HT1080 (cell line): ENCODE measurements around the gene B4GALT4. TPM values are rescaled to one million over a fixed set of nuclear protein-coding genes. Genes with fewer than 3 reads are reported as not detected.
A peak's percentile ranks its signal among the peaks of the same experiment; 100 is the strongest.
"Not testable (repeated sequence)": the region's sequence is repeated elsewhere in the genome, so short reads cannot be mapped to it uniquely, and the experiment has no call there.

ENCODE experiments used
- DNase-seq: peaks from one replicate; pipeline ENCODE4 v3.0.0-alpha.2; 2015; ENCODE audit warnings: low read depth
- polyA plus RNA-seq, 2 experiments: library from polyadenylated mRNA; depleted of rRNA; stranded (reverse); fragments of >200 nt; gene quantifications; 2 replicates each; pipeline ENCODE4 v1.2.3, GENCODE V29; 2015
- total RNA-seq: library from RNA; depleted of rRNA; stranded (reverse); fragments of >200 nt; shearing (Covaris generic); gene quantifications from 2 replicates; pipeline ENCODE4 v1.2.3, GENCODE V29; 2014; rRNA removed

Gene B4GALT4, protein sequence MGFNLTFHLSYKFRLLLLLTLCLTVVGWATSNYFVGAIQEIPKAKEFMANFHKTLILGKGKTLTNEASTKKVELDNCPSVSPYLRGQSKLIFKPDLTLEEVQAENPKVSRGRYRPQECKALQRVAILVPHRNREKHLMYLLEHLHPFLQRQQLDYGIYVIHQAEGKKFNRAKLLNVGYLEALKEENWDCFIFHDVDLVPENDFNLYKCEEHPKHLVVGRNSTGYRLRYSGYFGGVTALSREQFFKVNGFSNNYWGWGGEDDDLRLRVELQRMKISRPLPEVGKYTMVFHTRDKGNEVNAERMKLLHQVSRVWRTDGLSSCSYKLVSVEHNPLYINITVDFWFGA
- 16.1 and 16.3 TPM in 2 replicates for total RNA-seq
- 25.9 and 27.9 TPM in 2 replicates for polyA plus RNA-seq (2015; cell fraction: cytosol; rRNA removed)
- 29.6 and 31.0 TPM in 2 replicates for polyA plus RNA-seq (2015; cell fraction: nucleus; rRNA removed)

DNA sequence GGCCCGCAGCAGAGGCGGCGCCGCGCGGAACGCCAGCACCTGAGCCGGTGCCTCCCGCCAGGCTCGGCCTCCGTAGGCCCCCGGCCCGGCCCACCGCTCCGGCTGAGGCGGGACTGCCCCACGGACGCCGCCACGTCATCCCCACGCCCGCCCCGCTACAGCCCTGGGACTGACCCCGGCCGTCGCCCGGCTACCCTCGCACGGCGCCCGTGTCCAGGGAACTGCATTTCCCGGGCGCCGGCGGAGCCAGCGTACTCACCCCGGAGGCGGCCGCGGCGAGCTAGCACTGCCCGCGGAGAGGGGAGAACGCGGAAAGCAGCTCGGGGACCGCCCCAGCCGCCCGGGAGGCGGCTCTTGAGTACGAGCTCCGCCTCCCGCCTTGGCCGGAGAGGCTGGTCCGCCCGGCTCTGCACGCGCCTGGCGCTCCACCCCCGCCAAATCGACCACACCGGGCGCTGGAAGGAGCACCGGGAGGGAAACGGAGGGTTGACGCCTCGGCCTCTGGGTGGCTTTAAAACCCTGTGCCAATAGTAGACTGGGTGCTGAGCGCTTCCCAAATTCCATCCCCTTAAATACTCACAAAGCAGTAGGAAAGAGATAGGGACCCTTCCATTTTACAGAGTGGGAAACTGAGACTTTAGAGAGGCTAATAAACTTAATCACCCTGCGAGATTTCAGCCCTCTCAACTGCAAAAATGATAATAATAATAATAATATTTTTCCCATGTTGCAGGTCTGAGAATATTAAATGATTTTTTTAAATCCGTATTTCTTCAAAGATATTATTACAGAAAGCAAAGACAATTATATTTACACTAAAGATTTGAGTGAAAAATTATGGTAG, at the start of gene B4GALT4:
Gene B4GALT4, minus strand, starts transcription at position 288 of the 844 bp plus-strand sequence. CDS start 10,779 bp downstream, outside the sequence.
- peak; percentile 87 for DNase-seq

DNA sequence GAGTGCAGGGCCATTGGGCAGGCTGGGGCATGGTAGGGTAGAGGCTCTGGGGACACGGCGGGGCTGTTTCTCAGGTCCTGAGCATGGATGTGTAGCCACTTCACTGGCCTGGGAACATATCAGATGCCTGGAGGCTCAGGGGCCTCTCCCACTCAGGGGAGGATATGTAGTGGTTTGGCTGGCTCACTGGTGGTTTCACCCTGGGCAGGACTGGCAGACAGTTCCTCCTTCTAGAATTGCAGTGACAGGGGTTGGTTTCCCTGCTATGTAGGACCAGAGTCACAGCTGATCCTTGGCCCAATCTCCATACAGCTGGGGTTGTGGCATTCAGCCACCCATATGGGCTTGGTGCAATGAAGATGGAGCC, 48.7 kb upstream of the B4GALT4 start:
- no peak for DNase-seq

DNA sequence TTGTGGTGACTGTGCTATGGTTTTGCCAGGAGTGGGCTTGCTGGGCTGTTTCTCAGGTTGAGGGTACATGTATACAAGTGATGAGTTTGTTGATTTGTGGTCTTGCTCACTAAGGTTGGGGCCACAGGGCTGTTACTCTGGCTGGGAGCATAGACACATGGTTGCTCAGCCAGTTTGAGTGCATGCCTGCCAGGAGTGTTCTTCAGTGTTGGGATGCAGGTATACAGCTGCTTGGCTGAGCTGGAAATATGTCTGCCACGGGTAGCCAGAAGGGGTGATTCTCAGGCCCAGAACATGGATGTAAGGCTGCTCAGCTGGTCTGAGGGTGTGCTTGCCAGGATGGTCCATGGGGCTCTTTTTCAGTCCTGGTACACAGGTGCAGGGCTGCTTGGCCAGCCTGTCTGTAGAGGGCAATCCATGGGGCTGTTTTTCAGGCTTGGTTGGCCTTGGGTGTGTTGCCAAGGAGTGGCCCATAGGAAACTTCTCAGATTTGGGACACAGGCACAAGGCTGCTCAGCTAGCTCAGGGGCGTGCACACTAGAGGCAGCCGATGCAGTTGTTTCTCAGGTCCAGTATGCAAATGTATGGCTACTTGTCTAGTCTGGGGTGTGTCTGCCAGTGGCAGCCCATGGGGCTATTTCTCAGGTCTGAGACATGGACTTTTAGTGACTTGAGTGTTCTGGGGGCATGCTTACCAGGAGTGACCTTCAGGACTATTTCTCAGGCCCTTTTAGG, 48.2 kb upstream of the B4GALT4 start:
- DNase-seq = no peak

DNA sequence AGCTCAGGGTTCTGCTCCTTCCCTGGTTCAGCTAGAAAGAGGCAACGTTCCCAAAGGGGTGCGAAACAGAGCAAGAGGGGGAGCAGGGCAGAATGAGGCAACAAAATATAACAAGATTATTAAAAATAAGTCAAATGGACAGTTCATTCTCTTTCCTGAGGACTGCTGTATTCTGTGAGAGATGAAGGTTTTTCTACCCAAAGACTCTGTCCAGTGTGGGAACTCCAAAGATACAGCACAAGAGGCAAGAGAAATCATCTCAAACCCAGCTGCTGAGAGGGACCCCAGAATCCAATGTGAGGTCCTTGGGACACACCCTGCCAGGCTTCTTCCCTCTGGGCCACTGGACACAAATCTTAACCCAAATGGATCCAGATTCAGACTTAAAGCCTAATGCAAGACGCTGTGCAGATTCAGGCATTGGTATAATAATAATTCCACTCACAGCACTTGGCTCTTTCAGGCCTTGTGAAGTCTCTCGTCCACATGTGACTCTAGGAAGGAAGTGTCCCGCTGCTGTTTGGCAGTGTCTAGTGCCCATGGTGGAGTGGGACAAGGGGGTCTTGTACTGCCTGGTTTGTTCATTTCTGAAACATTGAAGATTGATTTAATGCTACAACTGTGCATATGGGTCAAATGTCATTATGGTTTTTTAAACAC, 39.0 kb upstream of the B4GALT4 start:
- no peak for DNase-seq

DNA sequence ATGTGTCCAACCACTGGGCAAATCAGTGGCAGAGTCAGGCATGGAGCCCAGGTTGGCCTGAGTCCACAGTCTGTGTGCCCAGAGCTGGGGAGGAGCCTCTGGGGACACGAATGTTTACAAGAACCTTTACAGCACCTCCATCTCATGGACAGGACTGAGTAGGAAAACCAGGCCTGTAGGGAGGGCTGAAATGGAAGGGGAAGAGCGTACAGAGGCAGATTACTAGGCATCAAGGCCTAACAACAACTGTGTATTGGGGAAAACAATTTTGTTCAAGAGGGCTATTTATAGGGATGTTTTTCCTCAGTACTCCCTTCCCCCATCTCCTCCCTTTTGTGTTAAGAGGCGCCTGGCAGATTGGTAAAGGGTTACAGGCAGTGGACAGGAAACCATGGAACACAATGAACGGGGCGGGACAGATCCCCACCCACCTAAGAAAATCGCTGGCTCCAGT, 38.5 kb upstream of the B4GALT4 start:
- no peak for DNase-seq

DNA sequence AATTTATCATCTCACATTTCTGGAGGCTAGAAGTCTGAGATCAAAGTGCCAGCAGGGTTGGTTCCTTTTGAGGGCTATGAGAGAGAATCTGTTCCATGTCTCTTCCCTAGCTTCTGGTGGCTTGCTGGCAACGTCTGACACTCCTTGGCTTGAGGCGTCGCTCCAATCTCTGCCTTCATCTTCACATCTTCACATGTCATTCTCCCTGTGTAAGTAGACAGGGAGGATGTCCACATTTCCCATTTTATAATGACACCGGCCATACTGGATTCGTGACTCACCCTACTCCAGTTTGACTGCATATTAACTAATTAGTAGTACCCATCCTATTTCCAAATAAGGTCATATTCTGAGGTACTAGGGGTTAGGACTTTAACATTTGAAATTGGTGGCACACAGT, 36.0 kb upstream of the B4GALT4 start:
- no peak for DNase-seq

DNA sequence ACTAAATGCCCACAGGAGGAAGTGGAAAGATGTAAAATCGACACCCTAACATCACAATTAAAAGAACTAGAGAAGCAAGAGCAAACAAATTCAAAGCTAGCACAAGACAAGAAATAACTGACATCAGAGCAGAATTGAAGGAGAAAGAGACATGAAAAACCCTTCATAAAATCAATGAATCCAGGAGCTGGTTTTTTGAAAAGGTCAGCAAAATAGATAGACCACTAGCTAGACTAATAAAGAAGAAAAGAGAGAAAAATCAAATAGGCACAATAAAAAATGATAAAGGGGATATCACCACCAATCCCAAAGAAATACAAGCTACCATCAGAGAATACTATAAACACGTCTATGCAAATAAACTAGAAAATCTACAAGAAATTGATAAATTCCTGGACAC, 29.5 kb upstream of the B4GALT4 start:
- not testable (repeated sequence) for DNase-seq

DNA sequence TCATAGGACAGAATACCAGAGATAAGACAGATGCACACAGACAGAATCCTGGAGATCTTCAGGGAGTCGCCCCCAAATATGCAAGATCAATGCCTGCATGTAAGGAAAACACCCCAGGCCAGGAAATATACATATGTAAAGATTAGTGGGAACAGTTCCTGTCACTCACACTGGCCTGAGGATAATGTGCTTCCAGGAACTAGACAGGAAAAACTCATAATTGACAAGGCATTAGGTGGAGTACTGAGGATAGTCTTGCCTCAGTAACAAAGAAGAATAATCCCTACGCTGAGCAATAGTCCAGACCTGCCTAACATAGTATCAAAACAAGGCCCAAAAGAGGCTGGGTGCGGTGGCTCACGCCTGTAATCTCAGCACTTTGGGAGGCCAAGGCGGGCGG, 20.4 kb upstream of the B4GALT4 start:
- DNase-seq = no peak

DNA sequence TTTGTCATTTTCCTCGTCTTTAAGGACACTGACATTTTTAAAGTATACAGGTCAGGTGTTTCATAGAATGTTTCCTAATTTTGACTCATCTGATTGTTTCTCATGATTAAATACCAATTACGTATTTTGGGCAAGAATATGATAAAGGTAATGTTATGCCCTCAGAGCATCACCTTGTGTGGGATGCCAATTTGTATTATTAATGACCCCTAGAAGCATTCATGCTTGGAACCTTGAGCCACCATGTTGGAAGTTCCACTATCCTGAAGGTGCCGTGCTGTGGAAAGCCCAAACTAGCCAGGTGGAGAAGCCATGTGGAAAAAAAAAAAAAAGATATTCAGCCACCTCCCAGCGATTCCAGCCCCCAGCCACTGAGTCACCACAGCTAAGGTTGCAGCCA, 19.1 kb upstream of the B4GALT4 start:
- no peak for DNase-seq

DNA sequence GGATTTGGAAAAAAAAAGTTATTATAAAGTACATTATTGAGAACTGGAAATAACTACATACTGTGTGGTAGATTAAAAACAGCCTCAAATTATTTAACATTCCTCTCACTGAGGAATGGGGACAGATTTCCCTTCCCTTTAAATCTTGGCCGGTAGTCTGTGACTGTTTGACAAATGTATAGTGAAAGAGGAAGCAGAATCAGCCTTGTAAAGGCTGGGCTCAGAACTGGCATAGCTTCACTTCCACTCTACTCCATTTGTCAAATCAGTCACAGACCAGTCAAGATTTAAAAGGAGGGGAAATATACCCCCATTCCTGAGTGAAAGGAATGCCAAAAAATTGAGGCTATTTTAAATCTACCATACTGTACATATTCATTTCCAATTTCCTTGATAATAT, 18.2 kb upstream of the B4GALT4 start:
- no peak for DNase-seq

DNA sequence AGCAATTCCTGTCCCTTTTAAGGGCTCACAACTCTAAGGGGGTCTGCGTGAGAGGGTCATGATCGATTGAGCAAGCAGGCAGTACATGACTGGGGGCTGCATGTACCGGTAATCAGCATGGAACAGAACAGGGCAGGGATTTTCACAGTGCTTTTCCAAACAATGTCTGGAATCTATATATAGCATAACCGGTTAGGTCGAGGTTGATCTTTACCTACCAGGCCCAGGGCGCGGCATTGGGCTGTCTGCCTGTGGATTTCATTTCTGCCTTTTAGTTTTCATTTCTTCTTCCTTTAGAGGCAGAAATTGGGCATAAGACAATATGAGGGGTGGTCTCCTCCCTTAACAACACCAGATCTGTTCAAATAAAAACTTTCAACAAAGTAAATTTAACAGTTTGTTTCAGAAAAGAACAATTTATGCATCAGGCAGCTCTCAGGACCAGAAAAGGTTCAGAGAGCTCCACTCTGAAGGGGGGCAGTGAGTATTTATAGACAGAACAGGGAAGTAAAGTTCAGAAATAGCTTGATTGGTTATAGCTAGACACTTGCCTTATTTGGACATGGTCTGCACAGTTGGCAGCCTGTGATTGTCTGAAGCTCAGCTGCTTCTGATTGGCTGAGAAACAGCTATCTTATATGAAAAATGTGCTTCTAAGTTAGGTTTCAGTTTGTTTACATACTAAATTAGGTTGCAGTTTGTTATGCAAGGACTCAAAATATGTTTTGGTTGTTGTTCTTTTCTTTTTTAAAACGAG, 17.2 kb upstream of the B4GALT4 start:
- DNase-seq = peak; percentile 30

DNA sequence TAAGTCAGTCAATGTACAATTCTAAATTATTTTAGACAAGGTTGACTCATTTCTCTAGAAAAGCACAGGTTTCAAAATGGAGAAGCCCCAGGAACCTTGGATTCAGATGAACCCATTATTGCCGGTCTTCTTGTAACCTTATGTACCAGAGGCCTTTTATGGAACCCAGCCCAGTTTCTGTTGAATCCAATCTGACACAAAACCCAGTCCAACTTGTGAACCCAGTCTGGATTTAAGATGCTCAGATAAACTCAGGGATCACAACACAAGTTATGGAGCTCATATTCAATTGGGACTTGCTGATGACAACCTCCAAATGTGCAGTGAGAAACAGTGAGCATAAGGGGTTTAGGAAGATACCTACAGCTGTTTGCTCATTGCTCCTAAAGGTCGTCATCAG, 16.4 kb upstream of the B4GALT4 start:
- DNase-seq = no peak

DNA sequence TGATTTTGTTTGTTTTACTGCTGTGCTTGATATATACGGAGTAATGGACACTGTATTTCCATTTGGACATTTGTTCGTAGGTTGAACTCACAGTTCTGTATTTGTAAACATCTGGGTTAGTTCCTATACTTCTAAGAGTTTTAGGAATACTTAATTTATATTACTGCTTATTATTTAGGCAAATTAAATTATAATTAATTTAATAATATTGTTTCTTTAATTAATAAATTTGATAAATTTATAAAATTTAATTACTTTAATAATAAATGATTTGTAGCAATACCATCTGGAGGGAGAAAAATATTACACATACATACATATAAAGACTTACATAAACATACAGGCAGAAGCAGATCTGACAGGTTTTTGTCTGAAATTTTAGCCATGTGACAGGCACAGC, 14.5 kb upstream of the B4GALT4 start:
- no peak for DNase-seq

DNA sequence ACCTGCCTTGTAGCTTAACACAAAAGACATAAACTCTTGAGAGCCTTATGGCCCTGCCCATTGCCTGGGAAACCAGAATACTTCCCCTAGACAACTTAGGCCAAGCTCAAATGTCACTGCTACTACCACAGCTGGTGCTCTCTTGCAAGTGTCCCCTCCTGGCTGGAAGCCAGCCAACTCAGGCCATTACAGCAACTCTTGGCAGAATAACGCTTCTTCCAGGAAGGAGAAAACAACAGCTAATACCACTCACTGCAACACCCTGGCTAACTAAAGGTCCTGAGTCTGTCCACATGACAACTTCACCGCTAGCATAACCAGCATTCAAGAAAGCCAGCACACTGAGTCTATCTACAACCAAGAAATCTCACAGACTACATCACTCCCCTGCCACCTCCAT, 5.1 kb upstream of the B4GALT4 start:
- DNase-seq = no peak

DNA sequence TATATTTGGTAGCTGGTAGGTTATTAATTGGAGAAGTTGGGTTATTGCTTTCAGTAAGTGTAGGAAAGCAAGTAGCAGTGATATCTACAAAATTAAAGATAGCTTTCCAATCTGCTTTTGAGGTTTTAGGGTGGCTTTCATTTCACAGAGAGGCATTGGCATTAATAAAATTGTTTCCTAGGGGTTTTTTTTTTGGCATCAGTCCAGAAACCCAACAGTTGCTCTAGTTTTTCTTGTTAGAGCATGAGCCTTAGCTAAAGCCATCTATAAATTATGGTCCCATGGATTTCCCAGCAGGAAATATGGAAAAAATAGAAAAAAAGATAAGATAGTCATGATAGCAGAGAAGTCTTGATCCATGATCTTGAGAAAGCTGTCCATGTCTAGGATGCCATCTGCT, 3.0 kb upstream of the B4GALT4 start:
- no peak for DNase-seq

DNA sequence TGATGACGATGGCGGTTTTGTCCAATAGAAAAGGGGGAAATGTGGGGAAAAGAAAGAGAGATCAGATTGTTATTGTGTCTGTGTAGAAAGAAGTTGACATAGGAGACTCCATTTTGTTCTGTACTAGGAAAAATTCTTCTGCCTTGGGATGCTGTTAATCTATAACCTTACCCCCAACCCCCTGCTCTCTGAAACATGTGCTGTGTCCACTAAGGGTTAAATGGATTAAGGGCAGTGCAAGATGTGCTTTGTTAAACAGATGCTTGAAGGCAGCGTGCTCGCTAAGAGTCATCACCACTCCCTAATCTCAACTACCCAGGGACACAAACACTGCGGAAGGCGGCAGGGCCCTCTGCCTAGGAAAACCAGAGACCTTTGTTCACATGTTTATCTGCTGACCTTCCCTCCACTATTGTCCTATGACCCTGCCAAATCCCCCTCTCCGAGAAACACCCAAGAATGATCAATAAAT, 2.4 kb upstream of the B4GALT4 start:
- DNase-seq = not testable (repeated sequence)

DNA sequence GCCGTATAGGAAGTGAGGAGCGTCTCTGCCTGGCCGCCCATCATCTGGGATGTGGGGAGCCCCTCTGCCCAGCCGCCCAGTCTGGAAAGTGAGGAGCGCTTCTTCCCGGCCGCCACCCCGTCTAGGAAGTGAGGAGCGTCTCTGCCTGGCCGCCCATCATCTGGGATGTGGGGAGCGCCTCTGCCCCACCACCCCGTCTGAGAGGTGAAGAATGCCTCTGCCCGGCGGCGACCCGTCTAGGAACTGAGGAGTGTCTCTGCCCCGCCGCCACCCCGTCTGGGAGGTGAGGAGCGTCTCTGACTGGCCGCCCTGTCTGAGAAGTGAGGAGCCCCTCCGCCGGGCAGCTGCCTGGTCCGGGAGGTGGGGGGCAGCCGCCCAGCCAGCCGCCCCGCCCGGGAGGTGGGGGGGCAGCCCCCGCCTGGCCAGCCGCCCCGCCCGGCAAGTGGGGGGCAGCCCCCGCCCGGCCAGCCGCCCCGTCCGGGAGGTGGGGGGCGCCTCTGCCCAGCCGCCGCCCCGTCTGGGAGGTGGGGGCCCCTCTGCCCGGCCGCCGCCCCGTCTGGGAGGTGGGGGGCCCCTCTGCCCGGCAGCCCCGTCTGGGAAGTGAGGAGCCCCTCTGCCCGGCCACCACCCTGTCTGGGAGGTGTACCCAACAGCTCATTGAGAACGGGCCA, 1.8 kb upstream of the B4GALT4 start:
- DNase-seq = not testable (repeated sequence)

DNA sequence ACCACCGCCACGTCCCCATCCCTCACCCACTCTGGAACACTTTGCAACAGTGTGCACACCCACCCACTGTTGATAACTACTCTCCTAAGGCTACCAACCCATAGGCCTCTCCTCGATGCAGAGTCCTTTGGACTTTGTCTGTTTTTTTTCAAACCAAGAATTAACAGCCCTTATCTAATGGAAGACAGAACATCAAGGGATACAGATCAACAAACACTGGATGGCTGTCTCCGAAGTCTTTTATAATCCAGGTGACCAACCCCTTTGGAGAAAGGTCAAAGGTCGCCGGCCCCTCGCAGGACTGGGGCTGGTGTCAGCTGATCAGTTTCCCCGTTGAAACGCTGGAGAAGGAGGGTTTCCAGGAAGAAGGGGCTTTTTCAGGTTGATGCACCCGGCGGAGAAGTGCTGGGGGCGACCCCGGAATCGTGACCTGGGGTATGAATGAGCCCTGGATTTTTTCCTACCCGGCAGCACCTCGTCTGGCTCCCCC, 532 bp downstream of the B4GALT4 start:
- DNase-seq = peak; percentile 16

DNA sequence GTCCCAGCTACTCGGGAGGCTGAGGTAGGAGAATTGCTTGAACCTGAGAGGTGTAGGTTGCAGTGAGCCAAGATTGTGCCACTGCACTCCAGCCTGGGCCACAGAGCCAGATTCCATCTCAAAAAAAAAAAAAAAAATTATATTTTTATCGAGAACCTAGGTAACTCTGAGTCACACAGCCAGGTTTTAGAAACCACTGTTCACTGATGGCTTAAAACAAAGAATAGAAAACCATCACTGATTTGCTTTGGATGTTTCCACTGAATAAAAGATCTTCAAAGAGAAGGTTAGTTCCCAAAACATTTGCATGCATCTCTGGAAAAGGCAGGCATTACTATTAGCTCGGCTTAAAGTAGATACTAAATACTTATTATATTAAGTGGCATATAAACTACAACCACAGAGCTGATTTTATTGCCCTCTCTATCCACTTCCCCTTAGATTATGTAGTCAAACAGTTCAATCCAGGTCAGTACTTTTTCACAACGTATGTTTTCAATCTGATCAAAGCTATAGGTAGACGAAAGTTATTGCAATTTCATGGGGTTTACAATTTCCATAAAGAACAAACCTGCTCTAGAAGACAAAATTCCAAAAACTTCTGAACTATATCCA, 1.4 kb downstream of the B4GALT4 start:
- DNase-seq = no peak
